GM18519 (cell line): ENCODE data around the gene PDSS2.

Experiments
- ATAC-seq: cut with Tn5 transposase; IDR thresholded peaks from one replicate; pipeline ENCODE4 v1.9.1; 2021; ENCODE audit warnings: mild to moderate bottlenecking, moderate library complexity; ENCODE audit not compliant: unreplicated experiment, low FRiP score

Gene PDSS2

DNA sequence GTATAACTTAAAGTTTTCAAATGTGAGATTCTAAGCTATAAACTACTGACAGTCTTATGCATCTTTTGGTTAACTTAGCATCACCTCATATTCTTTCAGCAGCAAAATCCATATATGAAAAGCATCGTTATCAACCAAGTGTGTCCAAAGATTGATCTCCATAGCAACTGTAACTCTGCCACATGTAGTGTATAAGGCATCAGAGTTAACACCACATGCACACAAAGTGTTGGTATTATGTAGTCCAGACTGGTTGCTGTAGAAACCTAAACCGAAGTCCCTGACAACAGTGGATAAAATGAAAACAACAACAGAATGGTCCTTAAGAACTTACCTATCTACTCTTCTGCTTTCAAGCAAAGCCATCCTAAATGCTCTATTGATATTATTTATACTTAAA, 39.6 kb downstream of the PDSS2 start:
- no peak for ATAC-seq

DNA sequence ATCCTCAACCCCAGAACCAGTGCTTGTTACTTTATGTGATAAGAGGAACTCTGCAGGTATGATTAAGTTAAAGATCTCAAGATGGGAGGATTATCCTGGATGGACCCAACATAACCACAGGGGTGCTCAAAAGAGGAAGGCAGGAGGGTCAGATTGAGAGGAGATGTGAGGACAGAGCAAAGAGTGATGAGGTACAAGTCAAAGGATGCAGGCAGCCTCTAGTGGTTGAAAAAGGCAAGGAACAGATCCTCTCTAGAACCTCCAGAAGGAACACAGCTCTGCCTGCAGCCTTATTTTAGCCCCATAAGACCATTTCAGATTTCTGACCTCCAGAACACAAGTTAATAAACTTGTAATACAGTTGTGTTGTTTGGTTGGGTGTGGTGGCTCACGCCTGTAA, 41.2 kb downstream of the PDSS2 start:
- ATAC-seq = no peak

DNA sequence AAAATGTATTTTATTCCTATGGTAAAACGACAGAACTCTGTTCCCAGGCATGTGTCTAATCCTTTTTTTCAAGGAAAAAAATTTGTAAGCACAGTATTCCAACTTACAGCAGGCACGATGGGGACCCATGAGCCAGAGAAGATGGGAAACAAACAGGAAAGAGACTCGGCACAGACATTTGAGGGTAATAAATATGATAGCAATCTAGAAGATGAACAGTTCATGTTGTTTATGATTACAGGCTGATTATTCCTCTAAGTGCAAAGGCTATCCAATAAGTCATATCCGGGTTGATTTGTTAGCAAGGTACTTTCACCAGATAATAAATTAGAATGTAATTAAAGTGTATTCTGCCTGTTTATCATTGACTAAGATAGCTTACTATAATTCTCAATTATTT, 43.2 kb downstream of the PDSS2 start:
- no peak for ATAC-seq

DNA sequence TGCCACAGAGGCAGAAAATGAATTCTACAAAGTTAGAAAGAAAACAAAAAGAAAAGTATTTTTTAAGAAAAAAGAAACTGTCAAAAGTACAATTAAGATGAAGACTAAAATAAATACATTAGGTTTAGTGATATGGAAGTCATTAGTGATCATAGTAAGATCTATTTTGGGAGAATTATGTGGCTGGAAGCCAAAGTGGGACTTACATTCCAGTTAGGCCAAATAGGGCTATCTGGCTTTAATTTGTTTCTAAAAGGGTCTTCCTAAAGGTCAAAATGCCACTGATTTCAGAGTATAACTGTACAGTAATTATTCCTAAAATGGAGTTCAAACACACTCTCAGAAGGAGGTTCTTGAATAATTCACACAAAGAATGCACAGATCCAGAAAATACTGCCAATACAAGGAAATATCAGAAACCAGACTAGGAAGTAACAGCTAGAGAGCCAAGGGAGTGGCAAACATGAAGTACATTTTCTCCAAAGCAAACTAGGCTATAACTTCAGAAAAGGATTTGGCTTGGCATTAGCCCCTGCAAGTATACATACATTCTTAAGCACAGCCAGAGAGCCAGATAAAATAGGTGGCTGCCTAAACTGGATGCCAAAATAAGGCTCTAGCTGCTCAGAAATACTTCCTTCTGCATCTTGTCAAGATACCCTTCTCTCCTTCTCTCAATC, 45.3 kb downstream of the PDSS2 start:
- no peak for ATAC-seq

DNA sequence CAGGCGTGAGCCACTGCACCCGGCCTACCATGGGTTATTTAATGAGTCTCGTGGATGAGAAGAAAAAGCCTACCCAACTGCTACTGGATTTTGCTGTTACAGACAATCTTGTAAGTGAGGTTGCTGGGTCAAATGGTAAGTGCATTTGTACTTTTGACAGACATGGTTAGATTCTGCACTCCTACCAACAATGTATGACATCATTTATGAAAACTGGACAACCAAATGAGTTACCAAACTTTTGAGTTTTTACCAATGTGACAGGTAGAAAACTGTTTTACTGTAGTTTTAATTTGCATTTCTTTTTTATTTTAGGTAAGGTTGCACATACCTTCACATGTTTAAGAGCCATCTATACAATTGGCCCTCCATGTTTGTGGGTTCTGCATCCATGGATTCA, 48.2 kb downstream of the PDSS2 start:
- no peak for ATAC-seq

DNA sequence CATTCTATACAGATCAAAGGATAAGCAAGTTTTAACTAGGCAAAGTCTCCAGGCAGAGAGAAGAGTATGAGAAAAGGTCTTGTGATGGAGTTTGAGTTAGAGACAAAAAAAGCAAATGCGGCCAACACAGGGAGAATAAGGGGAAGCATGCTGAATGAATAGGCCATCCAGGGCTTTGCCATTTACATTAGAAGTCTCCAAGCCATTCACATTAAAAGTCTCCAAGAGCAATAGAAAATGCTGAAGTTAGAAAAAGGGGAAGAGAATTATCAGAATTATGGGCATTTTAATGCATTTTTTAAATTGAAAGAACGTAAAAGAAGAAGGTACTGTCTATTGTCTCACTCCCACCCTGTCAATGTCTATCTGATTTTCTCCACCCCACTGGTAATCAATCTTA, 49.4 kb downstream of the PDSS2 start:
- no peak for ATAC-seq

DNA sequence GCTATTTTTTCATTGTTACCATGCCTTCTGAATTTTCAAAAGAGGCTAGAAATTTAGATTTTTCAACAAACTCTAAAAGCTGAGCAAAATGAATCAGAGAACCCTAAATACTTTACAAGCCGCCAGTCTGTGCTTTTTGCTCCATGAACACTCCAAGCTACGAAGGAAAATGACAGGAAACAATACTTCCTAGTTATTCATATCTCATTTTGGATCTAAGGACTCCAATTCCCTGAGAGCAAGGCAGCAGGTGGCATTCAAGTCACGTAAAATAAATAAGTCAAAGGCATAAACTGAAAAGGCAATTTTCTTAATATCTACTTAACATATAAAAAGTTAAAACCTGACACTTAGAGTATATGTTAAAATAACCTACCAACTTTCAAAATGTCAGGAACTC, 50.6 kb downstream of the PDSS2 start:
- ATAC-seq = no peak

DNA sequence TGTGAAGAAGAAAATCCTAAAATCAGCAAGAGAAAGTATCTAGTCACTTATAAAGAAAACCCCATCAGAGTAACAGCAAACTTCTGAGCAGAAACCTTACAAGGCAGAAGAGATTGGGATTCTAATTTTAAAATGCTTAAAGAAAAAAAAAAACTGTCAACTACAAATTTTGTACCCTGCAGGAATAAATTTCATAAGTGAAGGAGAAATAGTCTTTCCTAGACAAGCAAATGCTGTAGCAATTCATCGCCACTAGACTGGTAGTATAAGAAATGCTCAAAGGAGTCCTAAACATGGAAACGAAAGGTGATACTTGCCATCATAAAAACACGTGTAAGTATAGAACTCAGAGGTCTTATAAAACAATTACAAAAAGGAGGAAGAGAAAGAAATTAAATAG, 54.4 kb downstream of the PDSS2 start:
- no peak for ATAC-seq

DNA sequence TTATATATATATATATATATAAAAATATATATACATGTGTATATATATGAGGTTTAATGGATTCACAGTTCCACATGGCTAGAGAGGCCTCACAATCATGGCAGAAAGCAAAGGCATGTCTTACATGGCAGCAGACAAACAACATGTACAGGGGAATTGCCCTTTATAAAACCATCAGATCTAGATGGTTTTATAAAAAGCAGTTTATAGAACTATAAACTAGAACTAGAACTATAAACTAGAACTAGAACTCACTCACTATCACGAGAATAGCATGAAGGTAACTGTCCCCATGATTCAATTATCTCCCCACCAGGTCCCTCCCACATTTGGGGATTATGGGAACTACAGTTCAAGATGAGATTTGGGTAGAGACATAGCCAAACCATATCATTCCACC, 56.8 kb downstream of the PDSS2 start:
- ATAC-seq = no peak

DNA sequence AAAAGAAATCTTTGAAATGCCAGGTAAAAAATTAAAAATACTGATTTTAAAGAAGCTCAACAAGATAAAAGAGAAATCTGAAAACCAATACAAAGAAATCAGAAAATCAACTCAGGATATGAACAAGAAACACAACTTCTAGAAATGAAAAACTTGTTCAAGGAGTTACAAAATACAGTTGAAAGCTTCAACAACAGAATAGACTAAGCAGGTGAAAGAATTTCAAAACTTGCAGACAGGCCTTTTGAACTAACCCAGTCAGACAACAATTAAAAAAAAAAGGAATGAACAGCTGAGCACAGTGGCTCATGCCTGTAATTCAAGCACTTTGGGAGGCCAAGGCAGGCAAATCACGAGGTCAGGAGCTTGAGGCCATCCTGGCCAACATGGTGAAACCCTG, 57.8 kb downstream of the PDSS2 start:
- no peak for ATAC-seq

DNA sequence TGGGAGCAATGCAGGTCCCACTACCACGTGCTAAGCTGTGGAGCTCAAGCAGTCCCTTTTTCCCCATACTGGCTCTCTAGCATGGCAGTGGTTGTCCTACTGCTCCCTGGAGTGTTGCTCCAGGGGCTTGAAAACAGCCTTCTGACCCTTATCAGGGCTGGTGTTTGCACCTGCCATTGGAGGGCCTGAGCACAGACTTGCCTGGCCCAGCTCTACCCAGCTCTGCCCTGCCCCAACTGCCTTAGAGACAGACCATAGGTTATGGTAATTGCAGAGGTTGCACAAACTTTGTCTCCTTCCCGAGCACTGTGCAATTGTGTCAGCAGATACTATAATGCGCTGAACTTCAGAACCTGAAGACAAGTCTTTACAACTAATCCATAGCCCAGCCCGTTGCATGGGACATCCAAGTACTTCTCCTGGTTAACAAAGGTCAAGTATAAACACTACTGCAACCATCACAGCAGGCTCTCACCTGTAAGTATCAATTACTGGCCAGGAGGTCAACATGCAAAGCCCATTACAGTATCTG, 58.7 kb downstream of the PDSS2 start:
- no peak for ATAC-seq

DNA sequence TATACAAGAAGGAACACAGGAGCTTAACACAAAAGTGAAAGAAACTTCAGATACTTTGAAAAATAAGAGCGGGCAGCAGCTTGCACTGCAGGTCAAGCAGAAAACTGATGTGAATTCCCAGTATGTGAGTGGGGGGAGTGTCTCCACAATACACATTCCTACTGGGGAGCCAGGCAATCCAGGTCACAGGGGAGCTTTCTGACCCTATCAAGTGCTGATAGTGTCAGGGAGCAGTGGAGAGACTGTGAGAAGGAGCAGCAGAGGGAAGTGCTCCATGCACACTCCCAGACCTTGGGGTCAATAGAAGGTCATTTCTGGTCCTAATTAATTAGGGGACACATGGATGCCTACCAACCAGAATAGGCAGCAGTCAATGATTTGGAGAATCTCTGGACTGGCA, 59.4 kb downstream of the PDSS2 start:
- ATAC-seq = no peak

DNA sequence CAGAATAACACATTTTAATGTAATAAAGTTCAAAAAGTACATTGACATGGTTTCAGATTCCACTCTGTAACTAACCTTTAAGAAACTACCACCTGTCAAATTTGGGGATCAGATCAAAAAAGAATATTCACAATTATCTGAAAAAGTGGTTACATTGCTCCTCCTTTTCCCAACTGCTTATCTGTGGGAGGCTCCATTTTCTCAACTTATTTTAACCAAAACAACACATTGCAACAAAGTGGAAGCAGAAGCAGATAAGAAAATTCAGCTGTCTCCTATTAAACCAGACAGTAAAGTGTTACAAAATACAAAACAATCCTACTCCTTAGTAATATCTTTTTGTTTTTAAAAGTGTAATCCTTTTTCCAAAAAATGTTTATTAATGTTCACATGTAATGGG, 61.4 kb downstream of the PDSS2 start:
- no peak for ATAC-seq

DNA sequence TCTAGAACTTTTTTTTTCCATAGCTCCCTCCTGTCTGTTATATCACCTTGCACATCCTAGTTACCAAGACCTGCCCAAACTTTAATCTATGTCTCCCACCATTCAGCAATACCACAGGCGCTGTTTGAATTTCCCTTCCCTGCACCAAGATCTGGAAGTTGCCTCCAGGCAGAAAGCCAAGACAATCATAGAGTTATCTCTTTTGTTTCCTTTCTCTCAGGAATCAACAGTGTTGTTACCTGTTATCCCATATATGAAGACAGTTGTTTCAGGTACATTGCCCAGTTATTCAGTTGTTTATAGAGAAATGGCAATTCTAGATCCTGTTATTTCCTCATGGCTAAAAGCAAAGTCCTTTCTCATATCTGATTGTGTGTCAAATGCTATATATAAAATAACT, 63.2 kb downstream of the PDSS2 start:
- no peak for ATAC-seq

DNA sequence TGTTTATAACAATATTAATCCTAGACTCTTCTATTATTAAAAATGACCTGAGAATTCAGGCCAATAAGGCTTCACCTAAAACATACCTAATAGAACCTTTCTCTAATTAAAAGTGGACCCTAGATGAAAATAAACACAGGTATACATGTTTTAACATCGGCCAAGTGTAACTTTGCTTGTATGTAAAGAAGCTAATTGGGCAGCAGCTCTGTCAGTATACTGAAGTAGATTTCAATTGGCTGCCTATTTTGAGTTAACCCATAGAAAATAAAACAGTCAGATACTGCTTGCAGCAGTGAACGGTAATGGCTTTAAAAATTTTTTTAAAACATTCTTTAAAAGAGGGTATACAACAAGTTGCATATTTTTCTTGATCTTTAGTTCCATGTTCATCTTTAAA, 67.3 kb downstream of the PDSS2 start:
- no peak for ATAC-seq

DNA sequence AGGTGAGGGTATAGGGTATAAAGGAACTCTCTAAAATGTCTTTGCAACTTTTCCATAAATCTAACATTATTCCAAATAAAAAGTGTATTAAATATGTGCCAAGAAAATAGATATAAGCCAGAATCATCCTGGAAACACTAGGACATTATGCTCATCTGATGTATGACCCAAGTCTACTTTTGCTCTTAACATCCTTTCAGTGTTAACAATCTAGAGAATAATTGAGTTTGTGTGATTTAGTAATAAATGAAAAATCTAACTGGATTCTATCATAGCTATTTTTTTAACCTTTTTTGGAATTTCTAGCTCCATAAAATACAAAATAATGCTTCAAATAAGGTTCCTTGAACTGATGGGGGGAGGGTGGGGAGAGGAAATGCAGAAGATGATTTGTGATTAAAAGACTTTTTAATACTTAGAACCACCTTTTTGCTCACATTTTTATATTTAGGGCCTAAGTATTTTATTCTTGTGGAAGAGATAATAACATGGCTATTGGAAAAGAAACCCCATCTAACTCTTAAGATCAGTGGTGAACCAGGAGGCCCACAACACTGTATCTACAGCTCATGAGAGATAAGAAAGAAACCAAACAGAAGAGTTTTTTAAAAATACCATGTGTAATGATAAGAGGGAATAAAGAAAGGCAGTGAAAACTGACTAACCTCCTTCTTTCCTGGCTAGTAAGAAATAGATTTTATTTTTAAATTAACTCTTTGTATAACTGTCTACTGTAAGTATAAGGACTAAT, 68.5 kb downstream of the PDSS2 start:
- no peak for ATAC-seq

DNA sequence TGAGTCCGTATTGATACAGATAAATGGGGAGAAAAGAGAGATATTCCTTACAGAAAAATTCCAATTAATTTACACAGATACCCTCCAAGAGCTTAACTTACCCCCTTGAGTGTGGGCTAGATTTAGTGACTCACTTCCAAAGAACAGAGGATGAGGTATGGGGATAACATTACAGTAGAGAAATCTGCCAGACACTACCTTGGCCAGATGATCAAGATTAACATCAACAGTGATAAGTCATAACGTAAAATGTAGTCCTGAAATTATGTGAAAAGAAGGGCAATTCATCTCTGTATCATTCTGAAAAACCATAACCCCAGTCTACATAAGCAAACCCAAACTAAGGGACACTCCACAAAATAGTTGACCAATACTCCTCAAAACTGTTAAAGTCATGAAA, 69.3 kb downstream of the PDSS2 start:
- ATAC-seq = no peak

DNA sequence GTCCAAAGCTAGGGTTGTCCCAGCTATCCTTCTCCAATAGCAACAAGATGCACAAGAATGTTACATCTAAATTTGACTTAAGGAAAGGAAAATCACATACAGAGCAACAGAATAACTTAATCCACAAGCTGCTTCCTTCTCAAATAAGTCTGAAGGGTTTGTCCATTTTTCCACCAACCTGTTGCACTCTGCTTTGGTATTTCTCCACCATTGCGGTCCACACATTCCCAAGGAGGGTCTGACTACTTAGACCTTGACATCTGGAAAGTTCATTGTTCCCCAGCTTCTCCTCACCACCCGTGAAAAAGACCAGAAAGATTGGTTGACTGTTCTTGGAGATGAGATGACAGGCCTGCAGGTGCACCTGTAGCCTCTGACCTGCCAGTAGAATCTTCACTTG, 72.5 kb downstream of the PDSS2 start:
- no peak for ATAC-seq

DNA sequence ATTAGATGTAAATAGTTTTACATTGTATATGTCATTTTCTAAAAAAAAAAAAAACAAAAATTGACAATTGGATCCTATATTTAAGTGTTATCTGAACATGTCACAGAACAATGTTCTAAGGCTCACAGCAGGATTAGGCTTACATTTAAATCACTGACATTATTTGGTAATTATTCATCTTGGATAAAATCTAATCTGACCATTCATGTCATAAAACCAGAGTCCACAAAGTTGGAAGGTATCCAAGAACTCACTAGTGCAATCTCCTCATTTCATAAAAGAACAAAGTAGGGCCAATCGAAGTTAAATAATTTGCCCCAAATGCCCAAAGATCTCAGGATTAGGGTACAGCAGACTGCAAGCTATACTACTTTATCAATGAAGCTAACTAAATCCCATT, 73.0 kb downstream of the PDSS2 start:
- no peak for ATAC-seq

DNA sequence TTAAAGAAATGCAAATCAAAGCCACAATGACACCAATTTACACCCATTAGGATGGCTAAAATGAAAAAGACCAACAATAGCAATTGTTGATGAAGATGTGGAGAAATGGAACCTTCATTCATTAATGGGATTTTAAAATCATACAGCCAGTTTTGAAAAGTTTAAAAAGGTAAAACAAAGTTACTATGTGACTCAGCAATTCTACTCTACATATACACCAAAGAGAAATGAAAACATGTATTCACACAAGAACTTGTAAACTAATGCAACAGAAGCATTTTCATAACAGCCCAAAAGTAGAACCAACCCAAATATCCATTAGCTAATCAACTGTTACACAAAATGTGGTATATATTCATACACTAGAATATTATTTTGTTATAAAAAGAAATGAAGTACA, 75.7 kb downstream of the PDSS2 start:
- no peak for ATAC-seq

DNA sequence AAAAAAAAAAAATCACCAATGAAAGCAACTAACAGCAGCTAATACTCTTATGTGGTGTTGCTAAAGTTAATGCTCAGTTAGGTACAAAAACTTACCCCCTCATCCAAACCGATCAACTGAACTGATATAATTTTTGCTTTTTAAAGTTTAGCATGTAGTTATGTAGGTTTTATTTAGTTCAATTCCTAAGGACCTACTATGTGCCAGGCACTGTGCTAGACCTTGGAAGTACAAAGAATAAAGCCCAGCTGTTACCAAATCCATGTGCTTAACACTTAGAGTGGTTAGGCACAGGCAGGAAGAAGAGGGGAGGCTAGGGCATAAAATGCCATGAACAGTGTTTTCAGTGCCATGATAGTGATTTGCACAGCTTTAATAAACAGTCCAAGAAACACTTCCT, 85.1 kb downstream of the PDSS2 start:
- no peak for ATAC-seq

DNA sequence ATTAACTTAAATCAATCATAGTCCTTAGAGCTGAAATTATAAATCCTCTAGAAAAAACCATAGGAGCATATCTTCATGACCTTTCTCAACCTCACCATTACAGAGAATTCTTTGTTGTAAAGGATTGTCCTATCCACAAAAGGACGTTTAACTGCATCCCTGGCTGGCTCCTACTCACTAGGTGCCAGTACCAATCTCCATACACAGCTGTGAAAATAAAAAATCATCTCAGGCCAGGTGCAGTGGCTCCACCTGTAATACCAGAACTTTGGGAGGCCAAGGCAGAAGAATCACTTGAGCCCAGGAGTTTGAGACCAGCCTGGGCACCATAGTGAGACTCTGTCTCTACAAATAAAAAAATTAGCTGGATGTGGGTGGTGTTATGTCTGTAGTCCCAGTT, 89.9 kb downstream of the PDSS2 start:
- no peak for ATAC-seq
